ENCODE measurements around the gene APOOL.

GRCh38 chrX:85109235-85109634, 105.6 kb downstream of the APOOL start:
- TF ChIP-seq CTCF (IDR thresholded peaks at IDR 0.05; ENCODE audit: low read depth, low read length) (peak; percentile 21), POLR2A (IDR thresholded peaks at IDR 0.05; ENCODE audit: extremely low read depth, insufficient read length) (no peak), MAX (IDR thresholded peaks at IDR 0.05; ENCODE audit: low read depth, low read length) (no peak)
